ENCODE results near the gene TBC1D22A. TPM values are rescaled to one million over a fixed set of nuclear protein-coding genes. Genes with fewer than 3 reads are reported as not detected.

Gene TBC1D22A
- total RNA-seq, 1 donor from 2014 or later: 18.9 TPM

GRCh38 chr22:47034905-47035419 lies 272.5 kb downstream of the TBC1D22A start:
- Mint-ChIP-seq H3K9me3 (ENCODE audit: low read depth) (no peaks in the 10 kb centered on the region), H3K4me1 (ENCODE audit: low read depth) (peaks cover 12% of the 10 kb centered on the region), H3K4me3 (ENCODE audit: unreplicated experiment) (no peak overlapping the region), H3K27me3 (ENCODE audit: low read depth) (no peaks in the 10 kb centered on the region), H3K27ac (ENCODE audit: unreplicated experiment) (no peak overlapping the region), H3K36me3 (ENCODE audit: low read depth) (no peaks in the 10 kb centered on the region)
- DNase-seq (ENCODE audit: low spot score): peak; percentile 66
- no peak for TF ChIP-seq CTCF (IDR thresholded peaks at IDR 0.05)

GRCh38 chr22:47035425-47035881 lies 273.0 kb downstream of the TBC1D22A start:
- no peak overlapping the region for H3K27ac Mint-ChIP-seq (ENCODE audit: unreplicated experiment)
- no peak for TF ChIP-seq CTCF (IDR thresholded peaks at IDR 0.05)
- H3K9me3 Mint-ChIP-seq (ENCODE audit: low read depth): no peaks in the 10 kb centered on the region
- DNase-seq (ENCODE audit: low spot score): peak; percentile 81
- no peaks in the 10 kb centered on the region for H3K27me3 Mint-ChIP-seq (ENCODE audit: low read depth)
- no peak overlapping the region for H3K4me3 Mint-ChIP-seq (ENCODE audit: unreplicated experiment)
- H3K36me3 Mint-ChIP-seq (ENCODE audit: low read depth): no peaks in the 10 kb centered on the region
- peaks cover 7% of the 10 kb centered on the region for H3K4me1 Mint-ChIP-seq (ENCODE audit: low read depth)

GRCh38 chr22:47036352-47036751 lies 273.9 kb downstream of the TBC1D22A start:
- Mint-ChIP-seq H3K36me3 (ENCODE audit: low read depth) (no peaks in the 10 kb centered on the region), H3K27me3 (ENCODE audit: low read depth) (no peaks in the 10 kb centered on the region), H3K4me3 (ENCODE audit: unreplicated experiment) (no peak overlapping the region), H3K9me3 (ENCODE audit: low read depth) (no peaks in the 10 kb centered on the region), H3K27ac (ENCODE audit: unreplicated experiment) (no peak overlapping the region), H3K4me1 (ENCODE audit: low read depth) (peaks cover 5% of the 10 kb centered on the region)
- TF ChIP-seq CTCF (IDR thresholded peaks at IDR 0.05): no peak
- peak; percentile 63 for DNase-seq (ENCODE audit: low spot score)

GRCh38 chr22:47036936-47037485 lies 274.6 kb downstream of the TBC1D22A start:
- Mint-ChIP-seq H3K27ac (ENCODE audit: unreplicated experiment) (no peak overlapping the region), H3K4me3 (ENCODE audit: unreplicated experiment) (no peak overlapping the region), H3K4me1 (ENCODE audit: low read depth) (peaks cover 5% of the 10 kb centered on the region), H3K27me3 (ENCODE audit: low read depth) (no peaks in the 10 kb centered on the region), H3K36me3 (ENCODE audit: low read depth) (no peaks in the 10 kb centered on the region), H3K9me3 (ENCODE audit: low read depth) (no peaks in the 10 kb centered on the region)
- DNase-seq (ENCODE audit: low spot score): peak; percentile 60
- no peak for TF ChIP-seq CTCF (IDR thresholded peaks at IDR 0.05)

- Mint-ChIP-seq H3K4me3 (ENCODE audit: unreplicated experiment) (no peak overlapping the region), H3K4me1 (ENCODE audit: low read depth) (peaks cover 5% of the 10 kb centered on the region), H3K9me3 (ENCODE audit: low read depth) (no peaks in the 10 kb centered on the region), H3K36me3 (ENCODE audit: low read depth) (no peaks in the 10 kb centered on the region), H3K27ac (ENCODE audit: unreplicated experiment) (no peak overlapping the region), H3K27me3 (ENCODE audit: low read depth) (no peaks in the 10 kb centered on the region)
- TF ChIP-seq CTCF (IDR thresholded peaks at IDR 0.05): no peak
- DNase-seq (ENCODE audit: low spot score): peak; percentile 50
These were observed 275.9 kb downstream of the TBC1D22A start for GRCh38 chr22:47038206-47038835.
